Activated CD4-positive, CD25-positive, alpha-beta regulatory T cell (primary cell): ENCODE data around the gene PGAP3.

Experiments used
- DNase-seq, 4 experiments: peaks; one replicate each; lab custom pipeline; 2025; lab: John Stamatoyannopoulos, UW

The PGAP3 gene

GRCh38 chr17:39621523-39622379, 66.1 kb downstream of the PGAP3 start:
- peak; percentile 65 to 89 (median 68) for DNase-seq
